Trophoblast cell (in vitro differentiated cells and primary cell): ENCODE results near the gene VSIG2.

Experiments used
- DNase-seq, 2 donors: peaks; one replicate each; pipeline ENCODE4 v3.0.0-alpha.2; 2016
- H2AFZ ChIP-seq: 2 replicates; pipeline ENCODE4 v1.6.1; 2013; ENCODE audit warnings: low read length, moderate library complexity, mild to moderate bottlenecking; ENCODE audit not compliant: insufficient read depth, poor library complexity
- H2AK5ac ChIP-seq: 2 replicates; pipeline ENCODE4 v1.6.1; 2013; ENCODE audit warnings: mild to moderate bottlenecking, low read length
- H2BK120ac ChIP-seq: 2 replicates; pipeline ENCODE4 v1.6.1; 2013; ENCODE audit warnings: low read length, mild to moderate bottlenecking, moderate library complexity; ENCODE audit not compliant: insufficient read depth, poor library complexity
- H2BK12ac ChIP-seq: 2 replicates; pipeline ENCODE4 v1.6.1; 2013; ENCODE audit warnings: mild to moderate bottlenecking, low read length, moderate library complexity
- H2BK5ac ChIP-seq: 2 replicates; pipeline ENCODE4 v1.6.1; 2013; ENCODE audit warnings: low read length, low read depth, moderate library complexity, mild to moderate bottlenecking; ENCODE audit not compliant: poor library complexity
- H3K14ac ChIP-seq: 2 replicates; pipeline ENCODE4 v1.6.1; 2013; ENCODE audit warnings: mild to moderate bottlenecking, low read length
- H3K18ac ChIP-seq: 2 replicates; pipeline ENCODE4 v1.6.1; 2013; ENCODE audit warnings: mild to moderate bottlenecking, low read length
- H3K23ac ChIP-seq: 2 replicates; pipeline ENCODE4 v1.6.1; 2013; ENCODE audit warnings: low read length
- H3K27ac ChIP-seq: 2 replicates; pipeline ENCODE4 v1.5.1; 2013; ENCODE audit warnings: low read depth, mild to moderate bottlenecking, inconsistent platforms, low read length, moderate library complexity
- H3K27me3 ChIP-seq: 2 replicates; pipeline ENCODE4 v1.6.1; 2013; ENCODE audit warnings: inconsistent platforms, mild to moderate bottlenecking, low read length, moderate library complexity; ENCODE audit not compliant: insufficient read depth
- H3K36me3 ChIP-seq, 2 experiments: 1 replicate in 1 of 2; 2 replicates in 1 of 2; pipeline ENCODE4 v1.6.1; 2013; ENCODE audit warnings: low read length in 2 of 2, mild to moderate bottlenecking in 2 of 2, moderate library complexity in 1 of 2; ENCODE audit not compliant: insufficient read depth in 2 of 2, control insufficient read depth in 1 of 2
- H3K4ac ChIP-seq: 2 replicates; pipeline ENCODE4 v1.6.1; 2013; ENCODE audit warnings: low read depth, mild to moderate bottlenecking, low read length, moderate library complexity
- H3K4me1 ChIP-seq, 2 experiments: 1 replicate in 1 of 2; 2 replicates in 1 of 2; pipeline ENCODE4 v1.6.1; 2013; ENCODE audit warnings: low read length in 2 of 2, mild to moderate bottlenecking in 2 of 2, moderate library complexity in 1 of 2; ENCODE audit not compliant: insufficient read depth in 2 of 2, control insufficient read depth in 1 of 2
- H3K4me2 ChIP-seq: 2 replicates; pipeline ENCODE4 v1.6.1; 2013; ENCODE audit warnings: inconsistent platforms, mild to moderate bottlenecking, low read length, moderate library complexity
- H3K4me3 ChIP-seq: 2 replicates; pipeline ENCODE4 v1.5.1; 2013; ENCODE audit warnings: mild to moderate bottlenecking, low read depth, low read length, inconsistent platforms
- H3K79me1 ChIP-seq: one replicate; pipeline ENCODE4 v1.6.1; 2013; ENCODE audit warnings: low read length
- H3K79me2 ChIP-seq: 2 replicates; pipeline ENCODE4 v1.6.1; 2013; ENCODE audit warnings: low read length, mild to moderate bottlenecking; ENCODE audit not compliant: control insufficient read depth, insufficient read depth, poor library complexity
- H3K9ac ChIP-seq: 2 replicates; pipeline ENCODE4 v1.6.1; 2013; ENCODE audit warnings: mild to moderate bottlenecking, low read length
- H3K9me3 ChIP-seq: 2 replicates; pipeline ENCODE4 v1.6.1; 2013; ENCODE audit warnings: low read depth, mild to moderate bottlenecking, control low read depth, inconsistent platforms, low read length; ENCODE audit not compliant: insufficient read depth
- H4K12ac ChIP-seq: 2 replicates; pipeline ENCODE4 v1.6.1; 2013; ENCODE audit warnings: low read depth, mild to moderate bottlenecking, low read length, moderate library complexity
- H4K8ac ChIP-seq: 2 replicates; pipeline ENCODE4 v1.6.1; 2013; ENCODE audit warnings: low read depth, mild to moderate bottlenecking, low read length, moderate library complexity
- H4K91ac ChIP-seq: one replicate; pipeline ENCODE4 v1.6.1; 2013; ENCODE audit warnings: low read depth, mild to moderate bottlenecking, low read length, moderate library complexity
- WGBS: extraction: QIAGEN DNeasy Blood & Tissue Kit; methylation state at CpG from one replicate; pipeline ENCODE4 v1.1.7; 2013; ENCODE audit warnings: missing lambda C conversion rate; ENCODE audit not compliant: insufficient read length, insufficient coverage; ENCODE audit errors: extremely low coverage; 5-methylcytosine and 5-hydroxymethylcytosine counted together

VSIG2 gene

GRCh38 chr11:124699547-124699946 is 52.5 kb downstream of the VSIG2 start:
- Histone ChIP-seq H3K79me1 (no peaks in the 10 kb centered on the region), H3K9me3 (peaks cover 2% of the 10 kb centered on the region), H3K4ac (no peak overlapping the region), H3K79me2 (no peaks in the 10 kb centered on the region), H2BK5ac (no peak overlapping the region), H3K9ac (no peak overlapping the region), H4K8ac (no peak overlapping the region), H2BK12ac (no peak overlapping the region), H3K27ac (no peak overlapping the region), H2AK5ac (no peak overlapping the region), H3K27me3 (no peaks in the 10 kb centered on the region), H3K4me1 (no peaks in the 10 kb centered on the region), H3K4me2 (no peak overlapping the region), H2BK120ac (no peak overlapping the region), H3K18ac (no peak overlapping the region), H4K91ac (no peak overlapping the region), H3K23ac (no peak overlapping the region), H3K36me3 (no peaks in the 10 kb centered on the region), H2AFZ (no peak overlapping the region), H4K12ac (no peak overlapping the region), H3K4me3 (no peak overlapping the region), H3K14ac (no peak overlapping the region)
- WGBS = no CpG with 5 or more reads among the region's 1 CpG
- DNase-seq = no peak
